NCI-H2196 treated with DMSO at 0.1 percent for 48 hours (cell line): ENCODE measurements around the gene MAN2B1.
"Not testable (repeated sequence)": the region's sequence is repeated elsewhere in the genome, so short reads cannot be mapped to it uniquely, and the experiment has no call there.

Experiments
- DNase-seq: peaks from one replicate; lab custom pipeline; 2025; ENCODE audit not compliant: unreplicated experiment; lab: John Stamatoyannopoulos, UW

Gene MAN2B1

DNA sequence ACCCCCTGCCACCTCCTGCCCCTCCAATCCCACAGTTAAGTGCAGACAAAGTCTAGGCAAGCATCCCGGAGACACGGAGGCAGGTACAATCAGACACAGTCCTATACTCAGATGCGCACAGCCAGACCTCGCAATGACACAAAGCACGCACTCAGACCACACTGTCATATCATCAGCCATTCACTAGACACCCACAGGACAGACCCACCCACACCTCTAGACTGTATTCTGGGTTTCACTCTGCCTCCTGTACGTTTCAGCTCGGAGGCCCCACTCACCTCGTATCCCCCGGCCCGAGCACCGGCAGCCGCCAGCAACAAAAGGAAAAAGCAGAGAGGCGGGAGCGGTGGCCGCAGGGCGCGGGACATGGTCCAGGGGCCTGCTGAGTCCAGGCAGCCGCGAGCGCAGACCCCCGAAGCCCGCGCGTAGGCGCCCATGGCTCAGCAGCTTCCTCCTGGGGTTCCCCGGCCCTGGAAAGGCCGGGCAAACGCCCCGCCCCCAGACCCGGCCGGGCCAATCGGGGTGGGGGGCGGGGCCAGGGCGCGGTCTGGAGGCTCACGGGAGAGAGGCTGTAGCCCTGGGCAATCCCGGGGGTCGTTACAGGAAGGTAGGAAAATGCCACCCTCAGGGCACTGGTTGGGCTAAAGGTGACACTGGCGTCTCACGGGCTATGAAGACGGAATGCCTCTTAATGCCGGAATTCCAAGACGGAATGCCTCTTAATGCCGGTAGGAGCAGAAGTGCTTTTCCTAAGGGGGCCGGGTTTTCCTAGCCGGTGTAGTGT lies at the start of gene MAN2B1, which contains the start of gene WDR83:
Gene MAN2B1 (minus strand): TSS at position 478 of the 784 bp plus-strand sequence. CDS start 41 bp downstream, at position 437.
Gene WDR83 (plus strand): TSS at position 543 of the 784 bp plus-strand sequence. CDS start 2,984 bp downstream, outside the sequence.
- DNase-seq: peak; percentile 34

DNA sequence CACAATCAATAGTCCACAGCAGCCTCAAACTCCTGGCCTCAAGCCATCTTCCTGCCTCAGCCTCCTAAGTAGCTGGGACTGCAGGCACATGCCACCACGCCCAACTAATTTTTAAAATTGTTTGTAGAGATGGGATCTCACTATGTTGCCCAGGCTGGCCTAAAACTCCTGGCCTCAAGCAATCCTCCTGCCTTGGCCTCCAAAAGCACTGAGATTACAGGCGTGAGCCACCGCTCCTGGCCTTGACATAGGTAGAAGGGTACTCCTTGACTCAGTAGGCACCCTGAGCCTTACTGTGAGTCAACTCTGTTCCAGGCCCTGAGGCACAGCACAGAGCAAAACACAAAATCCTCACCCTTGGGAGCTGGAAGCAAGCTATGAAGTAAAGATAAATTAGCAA lies 49.4 kb upstream of the MAN2B1 start:
- no peak for DNase-seq

DNA sequence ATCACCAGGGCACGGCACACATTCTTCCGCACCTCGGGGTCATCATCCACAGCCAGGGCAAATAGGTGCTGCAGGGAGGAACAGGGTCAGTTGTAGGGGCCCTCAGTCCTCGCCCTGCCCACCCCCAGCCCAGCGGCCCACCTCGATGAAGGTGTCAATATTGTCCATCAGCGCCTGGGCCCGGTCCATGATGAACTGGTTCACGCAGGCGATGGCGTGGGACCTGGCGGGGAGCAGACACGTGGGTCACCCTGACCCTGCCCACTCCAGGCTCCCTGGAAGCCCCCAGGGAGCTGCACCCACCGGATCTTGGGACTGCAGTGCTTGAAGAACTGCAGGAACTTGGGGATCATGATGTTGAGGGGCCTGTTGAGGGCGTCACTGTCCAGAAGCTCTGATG lies 48.6 kb upstream of the MAN2B1 start:
- no peak for DNase-seq

DNA sequence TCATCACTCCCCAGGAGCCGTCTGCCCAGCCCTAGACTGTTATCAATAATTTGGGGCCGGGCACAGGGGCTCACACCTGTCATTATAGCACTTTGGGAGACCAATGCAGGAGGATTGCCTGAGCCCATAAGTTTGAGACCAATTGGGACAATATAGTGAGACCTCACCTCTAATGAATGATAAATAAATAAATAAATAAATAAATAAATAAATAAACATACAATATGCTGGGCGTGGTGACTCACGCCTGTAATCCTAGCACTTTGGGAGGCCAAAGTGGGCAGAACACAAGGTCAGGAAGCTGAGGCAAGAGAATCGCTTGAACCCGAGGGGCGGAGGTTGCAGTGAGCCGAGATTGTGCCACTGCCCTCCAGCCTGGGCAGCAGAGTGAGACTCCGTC lies 46.8 kb upstream of the MAN2B1 start:
- not testable (repeated sequence) for DNase-seq

DNA sequence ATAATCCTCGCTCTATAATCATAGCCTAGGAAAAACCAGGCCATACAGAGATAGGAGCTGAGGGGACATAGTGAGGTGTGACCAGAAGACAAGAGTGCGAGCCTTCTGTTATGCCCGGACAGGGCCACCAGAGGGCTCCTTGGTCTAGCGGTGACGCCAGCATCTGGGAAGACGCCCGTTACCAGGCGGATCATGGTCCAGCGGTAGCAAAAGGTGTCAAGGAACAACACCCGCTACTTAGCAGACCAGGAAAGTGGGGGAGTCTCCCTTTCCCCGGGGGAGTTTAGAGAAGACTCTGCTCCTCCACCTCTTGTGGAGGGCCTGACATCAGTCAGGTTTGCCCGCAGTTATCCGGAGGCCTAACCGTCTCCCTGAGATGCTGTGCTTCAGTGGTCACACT lies 45.5 kb upstream of the MAN2B1 start:
- not testable (repeated sequence) for DNase-seq

DNA sequence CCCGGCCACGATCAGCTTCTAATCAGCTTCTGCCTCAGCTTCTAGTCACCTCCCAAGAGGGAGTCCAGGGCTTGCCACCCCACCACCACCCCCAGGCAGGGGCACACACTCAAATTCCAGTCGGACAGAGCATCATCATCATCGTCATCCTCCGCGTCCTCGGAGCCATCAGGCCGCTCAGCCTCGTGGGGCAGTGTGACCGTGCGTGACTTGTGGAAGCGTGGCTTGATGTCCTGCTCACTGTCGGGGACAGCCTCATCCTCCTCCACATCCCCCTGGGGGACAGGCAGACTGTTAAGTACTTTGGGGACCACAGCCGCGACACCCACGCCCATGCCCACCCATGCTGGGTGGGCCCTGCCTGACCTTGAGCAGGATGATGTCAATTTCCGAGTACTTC lies 44.6 kb upstream of the MAN2B1 start:
- no peak for DNase-seq

DNA sequence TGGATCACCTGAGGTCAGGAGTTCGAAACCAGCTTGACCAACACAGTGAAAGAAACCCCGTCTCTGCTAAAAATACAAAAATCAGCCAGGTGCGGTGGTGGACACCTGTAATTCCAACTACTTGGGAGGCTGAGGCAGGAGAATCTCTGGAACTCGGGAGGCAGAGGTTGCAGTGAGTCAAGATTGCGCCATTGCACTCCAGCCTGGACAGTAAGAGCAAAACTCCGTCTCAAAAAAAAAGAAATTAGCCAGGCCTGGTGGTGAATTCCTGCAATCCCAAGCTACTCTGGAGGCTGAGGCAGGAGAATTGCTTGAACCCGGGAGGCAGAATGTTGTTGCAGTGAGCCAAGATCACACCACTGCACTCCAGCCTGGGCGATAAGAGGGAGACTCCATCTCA lies 42.1 kb upstream of the MAN2B1 start:
- no peak for DNase-seq

DNA sequence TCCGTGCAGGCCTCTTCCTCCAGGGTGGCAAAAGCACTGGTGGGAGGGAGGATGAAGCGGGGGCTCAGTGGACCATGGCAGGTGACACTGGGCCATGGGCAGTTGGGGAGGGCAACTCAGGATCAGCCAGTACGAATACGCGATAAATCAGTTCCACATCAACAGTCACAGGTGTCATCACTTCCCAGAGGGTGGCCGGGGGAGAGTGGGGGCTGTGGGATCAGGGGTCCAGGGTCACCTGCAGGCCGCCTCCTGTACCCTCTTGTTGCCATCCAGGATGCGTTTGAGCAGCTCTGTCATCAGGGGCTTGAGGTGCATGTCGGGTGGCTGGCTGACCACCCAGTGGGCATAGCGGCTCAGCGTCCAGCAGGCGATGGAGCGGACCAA lies 39.8 kb upstream of the MAN2B1 start:
- DNase-seq: no peak

DNA sequence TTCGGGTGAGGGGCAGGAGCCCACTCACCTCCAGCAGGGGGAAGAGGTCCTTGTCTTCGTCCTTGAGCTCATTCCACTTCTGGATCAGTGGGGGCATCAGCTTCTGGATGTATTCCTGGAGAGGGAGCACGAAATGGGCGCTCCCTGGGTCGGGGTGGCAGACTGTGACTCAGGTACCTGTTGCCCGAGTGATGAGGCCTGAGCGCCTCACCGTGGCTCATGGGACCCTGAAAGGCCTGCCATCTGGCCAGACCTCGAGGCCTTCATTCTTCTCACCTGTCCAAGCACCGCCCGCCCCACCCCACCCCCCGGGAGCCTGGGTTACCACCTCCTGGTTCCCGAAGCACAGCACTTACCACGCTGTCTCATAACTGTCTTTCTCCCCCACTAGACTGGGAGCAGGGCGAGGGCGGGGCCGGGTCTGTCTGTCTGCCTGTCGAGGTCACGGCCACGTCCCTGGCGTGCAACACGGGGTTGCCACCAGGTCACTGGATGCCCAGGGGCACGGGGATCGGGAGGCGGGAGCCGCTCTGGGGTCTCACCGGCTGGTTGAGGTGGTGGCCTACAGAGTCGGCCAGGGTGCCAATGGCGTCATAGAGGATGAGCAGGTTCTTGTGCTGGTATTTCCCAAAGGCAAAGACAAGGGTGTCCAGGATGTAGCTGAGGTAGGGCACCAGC lies 39.3 kb upstream of the MAN2B1 start:
- no peak for DNase-seq

DNA sequence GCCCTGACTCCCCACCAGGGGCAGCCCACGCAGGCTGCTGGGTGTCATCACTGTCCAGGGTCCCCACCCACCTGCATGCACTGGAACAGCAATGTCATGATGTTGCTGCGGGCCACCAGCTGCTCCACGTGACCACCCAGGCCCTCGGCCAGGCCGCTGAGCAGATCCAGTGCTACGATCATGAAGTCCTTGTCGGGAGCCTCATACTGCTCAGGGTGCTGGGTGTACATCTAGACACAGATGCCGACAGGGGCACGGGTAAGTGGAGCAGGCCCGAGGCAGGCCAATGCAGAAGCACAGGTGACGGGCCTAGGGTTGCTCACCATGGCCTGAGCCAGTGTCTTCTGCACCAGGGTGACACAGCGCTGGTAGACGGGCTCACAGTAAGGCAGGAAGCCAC lies 38.6 kb upstream of the MAN2B1 start:
- DNase-seq: no peak

DNA sequence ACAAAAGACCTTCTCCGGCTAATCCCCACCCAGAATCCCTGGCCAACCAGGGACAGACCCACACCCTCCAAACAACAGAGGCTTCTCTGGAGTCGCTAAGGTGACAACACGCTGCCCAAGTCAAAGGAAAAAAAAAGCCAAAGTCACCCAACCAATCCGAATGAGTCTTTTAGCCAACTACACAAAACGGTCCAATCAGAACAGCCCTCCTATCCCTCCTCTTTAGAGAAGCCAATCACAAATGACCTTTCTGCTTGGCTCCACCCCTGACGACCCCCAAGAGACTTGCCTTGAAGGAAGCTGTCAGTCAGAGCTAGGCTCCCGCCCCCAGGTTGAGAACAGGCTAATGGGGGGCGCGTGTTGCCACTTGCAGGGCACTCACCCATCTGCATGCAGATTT lies 36.5 kb upstream of the MAN2B1 start:
- peak; percentile 24 for DNase-seq

DNA sequence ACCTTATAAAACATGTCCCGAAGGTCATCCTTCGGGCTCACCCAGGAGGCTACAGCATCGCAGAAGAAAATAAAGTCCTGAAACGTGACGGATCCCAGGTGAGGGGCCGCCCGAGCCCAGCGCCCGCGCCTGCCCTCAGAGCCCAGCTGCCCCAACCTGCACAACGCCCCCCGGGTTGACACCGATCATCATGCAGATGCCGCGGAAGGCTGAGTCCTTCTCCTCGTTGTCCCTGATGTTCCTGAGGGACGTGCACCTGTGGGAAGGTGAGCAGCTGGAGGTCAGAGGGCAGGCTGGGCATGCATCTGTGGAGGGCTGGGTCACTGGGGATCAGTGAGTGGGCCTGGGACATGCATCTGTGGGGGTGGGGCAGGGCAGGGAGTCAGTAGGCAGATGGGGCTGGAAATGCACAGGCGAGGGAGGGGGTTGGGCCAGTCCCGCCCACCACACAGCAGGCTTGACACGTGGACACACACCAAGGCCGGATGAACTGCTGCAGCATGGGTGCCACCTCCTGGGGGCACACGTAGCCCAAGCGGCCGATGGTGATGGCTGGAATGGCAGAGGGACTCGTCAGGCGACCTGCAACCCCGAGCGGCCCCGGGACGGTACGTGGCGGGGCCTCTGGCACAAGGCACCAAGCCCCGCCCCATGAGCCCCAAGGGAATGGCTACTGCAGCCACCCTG lies 35.2 kb upstream of the MAN2B1 start:
- DNase-seq: no peak

DNA sequence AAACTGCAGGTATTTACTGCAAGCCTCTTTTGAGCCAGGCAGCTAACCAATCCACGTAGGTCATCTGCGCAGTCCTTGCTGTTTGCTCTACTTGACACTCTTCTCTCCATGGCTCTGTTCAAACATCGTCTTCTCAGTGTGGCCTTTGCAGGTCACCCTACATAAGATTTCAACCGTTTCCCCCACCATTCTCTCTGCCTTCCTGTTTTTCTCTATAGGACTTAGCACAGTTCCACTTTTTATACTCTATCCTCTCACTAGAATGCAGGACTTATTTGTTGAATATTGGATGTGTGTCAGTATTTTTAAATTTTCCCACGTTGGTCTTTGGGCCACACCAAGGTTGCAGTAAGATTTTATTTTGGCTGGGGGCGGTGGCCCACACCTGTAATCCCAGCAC lies 31.6 kb upstream of the MAN2B1 start:
- no peak for DNase-seq

DNA sequence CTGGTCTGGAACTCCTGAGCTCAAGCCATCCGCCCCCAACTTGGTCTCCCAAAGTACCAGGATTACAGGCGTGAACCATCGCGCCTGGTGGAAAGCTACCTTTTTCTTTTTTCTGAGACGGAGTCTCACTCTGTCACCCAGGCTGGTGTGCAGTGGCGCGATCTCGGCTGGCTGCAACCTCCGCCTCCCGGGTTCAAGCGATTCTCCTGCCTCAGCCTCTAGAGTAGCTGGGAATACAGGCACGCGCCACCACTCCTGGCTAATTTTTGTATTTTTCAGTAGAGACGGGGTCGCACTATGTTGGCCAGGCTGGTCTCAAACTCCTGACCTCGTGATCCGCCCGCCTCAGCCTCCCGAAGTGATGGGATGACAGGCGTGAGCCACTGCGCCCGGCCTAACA lies 30.9 kb upstream of the MAN2B1 start:
- not testable (repeated sequence) for DNase-seq

DNA sequence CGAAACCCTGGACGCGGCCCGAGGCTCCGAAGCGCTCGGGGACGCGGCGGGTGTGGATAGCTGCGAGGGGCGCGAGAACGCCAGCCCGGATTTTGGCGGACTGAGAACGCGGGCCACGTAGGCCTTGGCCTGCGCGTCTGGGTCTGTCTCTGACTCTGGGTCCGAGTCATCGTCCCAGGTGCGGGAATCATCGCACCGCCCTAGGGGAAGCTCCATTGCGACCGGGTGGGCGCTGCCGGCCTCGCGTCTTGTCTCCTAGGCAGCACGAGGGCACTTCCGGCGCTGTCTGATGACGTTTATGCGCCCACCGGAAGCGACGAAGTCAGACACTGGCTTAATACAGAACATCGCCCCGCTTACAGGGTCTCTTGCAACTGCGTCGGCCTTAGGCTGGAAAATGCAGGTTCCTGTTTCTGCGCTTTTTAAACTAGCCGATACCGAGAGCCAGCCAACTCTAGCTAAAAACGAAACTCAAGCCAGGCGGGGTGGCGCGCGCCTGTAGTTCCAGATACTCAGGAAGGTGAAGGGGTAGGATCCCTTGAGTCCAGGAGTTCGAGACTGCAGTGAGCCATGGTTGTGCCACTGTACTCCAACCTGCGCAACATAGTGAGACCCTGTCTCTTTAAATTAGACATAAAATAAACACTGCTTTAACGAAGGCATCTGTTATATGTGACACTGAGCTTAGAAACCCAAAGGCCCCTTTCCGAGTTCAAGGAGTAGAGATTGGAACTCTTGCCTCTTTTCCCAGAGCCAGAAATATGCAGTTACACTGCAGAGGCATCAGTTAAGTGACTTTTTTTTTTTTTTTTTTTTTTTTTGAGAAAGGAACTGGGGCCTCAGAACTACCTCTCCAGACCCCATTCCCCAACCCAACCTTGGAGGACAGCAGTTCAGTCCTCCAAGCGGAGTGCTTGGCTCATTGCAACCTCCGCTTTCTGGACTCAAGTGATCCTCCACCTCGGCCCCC lies 30.1 kb upstream of the MAN2B1 start, which contains the start of gene FBXW9:
Gene FBXW9 (minus strand): TSS at position 266 of the 970 bp plus-strand sequence. CDS start 50 bp downstream, at position 216.
- peak; percentile 68 for DNase-seq

DNA sequence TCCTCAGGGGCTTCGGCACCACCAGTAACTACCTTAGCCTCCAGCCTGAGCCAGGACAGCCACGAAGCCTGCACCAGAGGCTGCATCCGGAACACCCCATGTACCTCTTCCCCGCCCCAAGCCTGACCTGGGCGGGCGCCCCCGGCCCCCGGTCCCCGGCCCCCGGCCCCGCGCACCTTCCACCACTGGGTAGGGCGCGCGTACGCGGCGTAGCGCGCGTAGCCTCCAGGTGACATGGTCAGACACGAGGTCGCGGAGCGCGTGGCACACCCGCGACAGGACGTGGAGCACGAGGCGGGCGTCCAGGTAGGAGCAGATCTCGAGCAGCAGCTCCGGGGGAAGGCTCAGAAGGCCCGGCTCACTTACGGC lies 29.4 kb upstream of the MAN2B1 start:
- no peak for DNase-seq

DNA sequence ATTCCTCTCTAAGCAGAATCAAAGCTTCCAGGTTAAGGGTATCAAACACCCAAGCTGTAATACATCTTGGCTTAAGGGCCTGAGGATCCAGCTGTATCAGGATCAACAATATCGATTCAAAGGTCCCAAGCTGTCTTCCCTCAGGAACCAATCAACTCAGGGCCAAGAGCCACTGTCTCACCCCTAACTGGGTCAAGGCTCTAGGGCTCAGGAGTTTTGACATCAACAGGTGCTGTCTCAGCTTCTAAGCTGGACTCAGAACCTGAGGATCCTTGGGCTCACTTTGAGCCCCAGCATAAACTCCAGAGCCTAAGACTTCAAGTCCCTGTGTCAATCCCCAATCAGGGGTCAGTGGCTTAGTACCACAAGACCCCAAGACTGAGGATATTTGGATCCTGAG lies 29.0 kb upstream of the MAN2B1 start:
- no peak for DNase-seq

DNA sequence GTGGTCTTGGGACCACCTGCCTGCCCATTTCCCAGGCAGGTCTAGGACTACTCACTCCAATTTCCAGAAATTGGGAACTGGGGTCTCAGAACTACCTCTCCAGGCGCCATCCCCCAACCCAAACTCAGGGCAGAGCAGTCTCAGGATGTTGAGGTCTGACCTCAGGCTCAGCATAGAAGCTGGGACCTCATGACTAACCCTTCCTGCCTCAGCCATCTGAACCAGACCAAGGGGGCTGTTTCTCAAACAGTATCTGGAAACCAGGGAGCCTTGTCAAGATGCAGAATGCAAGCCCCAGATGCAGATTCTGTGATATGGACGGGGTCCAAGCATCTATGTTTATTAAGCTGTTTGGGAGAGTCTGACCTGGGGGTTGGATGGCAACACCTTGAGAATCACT lies 28.6 kb upstream of the MAN2B1 start:
- no peak for DNase-seq

DNA sequence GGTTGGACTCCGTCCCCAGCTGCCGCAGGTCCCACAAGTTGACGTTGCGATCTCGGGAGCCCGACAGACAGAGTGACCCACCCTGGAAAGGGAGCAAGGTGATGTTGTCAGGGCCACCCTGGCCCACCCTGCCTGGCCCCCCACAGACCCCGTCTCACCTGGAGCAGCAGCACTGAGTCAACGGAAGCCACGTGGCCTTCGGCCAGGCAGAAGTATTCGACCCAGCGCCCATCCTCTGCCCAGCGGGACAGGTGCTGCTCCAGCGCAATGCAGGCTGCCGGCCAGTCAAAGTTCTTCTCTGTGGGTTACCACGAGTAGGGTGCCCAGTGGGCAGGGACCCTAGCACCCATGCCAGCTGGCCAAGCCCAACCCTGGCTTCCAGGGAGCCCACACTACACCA lies 28.1 kb upstream of the MAN2B1 start:
- no peak for DNase-seq

DNA sequence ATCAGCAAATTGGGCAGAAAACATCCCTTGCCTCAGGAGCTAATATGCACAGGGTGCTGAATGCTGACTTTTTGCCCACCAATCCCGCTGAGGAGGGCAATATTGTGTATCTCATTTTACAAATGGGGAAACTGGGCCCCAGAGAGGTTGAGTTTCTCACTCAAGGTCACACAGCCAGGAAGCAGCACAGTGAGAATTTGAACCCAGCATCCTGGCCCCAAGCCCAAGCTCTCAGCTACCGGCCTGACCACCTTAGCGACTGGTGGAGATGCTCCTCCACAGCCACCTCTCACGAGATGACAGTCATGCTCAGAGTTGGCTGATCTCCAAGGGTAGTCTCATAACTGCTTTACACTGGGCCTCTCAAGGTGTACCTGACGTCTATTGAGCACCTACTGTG lies 26.4 kb upstream of the MAN2B1 start:
- DNase-seq: no peak
